Neural progenitor cell (in vitro differentiated cells): ENCODE data around the gene LDHD.

Source experiments
- EZH2phosphoT487 ChIP-seq: fragments of 200-600 bp; sonication (generic); IDR thresholded peaks from 2 replicates; pipeline ENCODE4 v1.6.1; 2017; ENCODE audit warnings: antibody characterized with exemption
- TF ChIP-seq, protein P1 (sequence below): fragments of 200-600 bp; sonication (generic); IDR thresholded peaks from 2 replicates; pipeline ENCODE4 v1.5.1; 2017; ENCODE audit warnings: antibody characterized with exemption, mild to moderate bottlenecking

DNA sequence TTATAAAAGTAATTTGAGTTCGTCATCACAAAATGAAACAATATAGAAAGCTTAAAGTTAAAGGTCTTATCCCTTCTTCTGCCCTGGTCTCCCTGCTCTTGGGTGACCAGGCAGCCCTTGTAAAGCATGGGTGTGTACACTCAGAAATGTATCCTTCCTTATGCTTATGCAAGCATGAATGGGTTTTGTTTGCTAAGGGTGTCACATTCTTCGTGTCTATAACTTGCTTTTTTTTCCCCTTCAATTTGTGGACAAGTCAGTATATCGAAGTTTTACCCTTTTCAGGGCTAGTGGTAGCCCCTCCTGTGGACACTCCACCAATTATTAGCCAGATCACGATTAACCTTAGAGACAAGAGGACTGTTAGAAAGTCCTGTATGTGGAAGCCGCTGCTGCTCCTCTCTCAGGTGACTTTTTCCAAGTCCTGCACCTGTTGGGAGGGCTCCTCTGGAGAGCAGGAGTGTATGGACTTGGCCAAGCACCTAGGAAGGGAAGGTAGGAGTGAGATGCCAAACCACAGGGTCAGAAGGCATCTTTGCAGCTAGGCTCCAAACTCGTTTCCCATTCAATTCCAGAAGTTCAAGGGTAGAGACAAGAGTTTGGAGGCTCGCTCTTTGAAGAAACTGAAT lies 50.9 kb downstream of the LDHD start:
- no peak for TF ChIP-seq EZH2phosphoT487
- TF ChIP-seq, protein P1, sequence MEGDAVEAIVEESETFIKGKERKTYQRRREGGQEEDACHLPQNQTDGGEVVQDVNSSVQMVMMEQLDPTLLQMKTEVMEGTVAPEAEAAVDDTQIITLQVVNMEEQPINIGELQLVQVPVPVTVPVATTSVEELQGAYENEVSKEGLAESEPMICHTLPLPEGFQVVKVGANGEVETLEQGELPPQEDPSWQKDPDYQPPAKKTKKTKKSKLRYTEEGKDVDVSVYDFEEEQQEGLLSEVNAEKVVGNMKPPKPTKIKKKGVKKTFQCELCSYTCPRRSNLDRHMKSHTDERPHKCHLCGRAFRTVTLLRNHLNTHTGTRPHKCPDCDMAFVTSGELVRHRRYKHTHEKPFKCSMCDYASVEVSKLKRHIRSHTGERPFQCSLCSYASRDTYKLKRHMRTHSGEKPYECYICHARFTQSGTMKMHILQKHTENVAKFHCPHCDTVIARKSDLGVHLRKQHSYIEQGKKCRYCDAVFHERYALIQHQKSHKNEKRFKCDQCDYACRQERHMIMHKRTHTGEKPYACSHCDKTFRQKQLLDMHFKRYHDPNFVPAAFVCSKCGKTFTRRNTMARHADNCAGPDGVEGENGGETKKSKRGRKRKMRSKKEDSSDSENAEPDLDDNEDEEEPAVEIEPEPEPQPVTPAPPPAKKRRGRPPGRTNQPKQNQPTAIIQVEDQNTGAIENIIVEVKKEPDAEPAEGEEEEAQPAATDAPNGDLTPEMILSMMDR = no peak
